Neural crest cell (in vitro differentiated cells): ENCODE data around the gene RNF225. TPM values are rescaled to one million over a fixed set of nuclear protein-coding genes. Genes with fewer than 3 reads are reported as not detected.

Experiments used
- DNase-seq: peaks from one replicate; pipeline ENCODE4 v3.0.0; 2021; ENCODE audit warnings: low read depth, mixed read lengths, low spot score
- H3K27ac Mint-ChIP-seq: one replicate; pipeline ENCODE4 v1.8.0; 2021; ENCODE audit warnings: mild to moderate bottlenecking, mixed read lengths; ENCODE audit not compliant: unreplicated experiment
- H3K27me3 Mint-ChIP-seq: 2 replicates; pipeline ENCODE4 v1.8.0; 2021; ENCODE audit warnings: low read depth, mild to moderate bottlenecking, mixed read lengths
- H3K36me3 Mint-ChIP-seq: 2 replicates; pipeline ENCODE4 v1.8.0; 2021; ENCODE audit warnings: low read depth, mild to moderate bottlenecking, mixed read lengths
- H3K4me1 Mint-ChIP-seq: 2 replicates; pipeline ENCODE4 v1.8.0; 2021; ENCODE audit warnings: mixed read lengths
- H3K4me3 Mint-ChIP-seq: one replicate; pipeline ENCODE4 v1.8.0; 2021; ENCODE audit warnings: mild to moderate bottlenecking, mixed read lengths
- H3K9me3 Mint-ChIP-seq: 2 replicates; pipeline ENCODE4 v1.8.0; 2021; ENCODE audit warnings: mixed read lengths
- CTCF ChIP-seq: fragments of 200-600 bp; sonication (generic); conservative IDR thresholded peaks from 2 replicates; pipeline ENCODE4 v1.5.0; 2021; ENCODE audit warnings: antibody characterized with exemption, mild to moderate bottlenecking
- total RNA-seq: library from RNA; stranded (reverse); gene quantifications from 2 replicates; pipeline ENCODE4 v1.2.1, GENCODE V29; 2021

The RNF225 gene
- total RNA-seq, 1 donor from 2014 or later = 1.5 TPM

DNA sequence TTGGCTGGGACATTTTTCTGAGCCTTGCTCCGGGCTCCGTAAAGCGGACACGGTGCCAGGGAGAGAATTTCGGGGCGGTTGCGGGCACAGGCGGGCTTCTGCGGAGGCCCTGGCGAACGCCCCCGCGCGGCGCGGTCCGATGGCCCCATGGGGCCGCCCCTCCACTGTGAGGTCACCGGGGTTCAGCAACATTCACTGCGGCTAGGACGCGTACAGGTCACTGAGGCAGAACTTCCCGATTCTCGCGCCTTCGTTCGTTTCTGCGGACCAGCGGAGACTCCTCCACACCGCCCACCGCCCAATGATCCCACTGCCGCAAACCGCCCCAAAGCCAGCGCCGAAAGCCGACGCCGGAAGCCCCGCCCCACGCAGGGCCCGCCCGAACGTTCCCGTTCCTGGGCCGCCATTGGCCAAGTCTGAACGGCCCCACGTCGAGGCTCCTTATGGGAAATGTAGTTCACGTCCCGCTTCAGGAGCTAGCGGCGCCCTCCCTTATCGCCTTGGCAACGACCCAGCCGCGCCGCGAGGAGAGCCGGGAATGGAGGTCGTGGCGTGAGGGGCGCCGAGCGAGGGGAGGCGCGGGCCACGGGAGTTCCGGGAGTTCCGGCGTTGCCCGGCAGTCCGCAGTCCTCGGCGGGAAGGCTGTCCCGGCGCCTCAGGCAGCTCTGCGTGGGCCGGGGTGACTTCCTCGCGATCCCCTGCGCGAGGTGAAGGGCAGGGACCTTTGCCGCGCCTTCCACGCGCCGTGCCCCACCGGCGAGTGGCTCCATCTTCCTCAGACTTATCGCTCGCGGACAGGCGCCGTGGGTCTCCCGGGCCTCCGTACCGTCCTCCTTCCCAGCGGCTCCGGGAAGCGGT is 12.9 kb downstream of the RNF225 start, which contains the start of gene ZNF584:
ZNF584 (plus strand) TSS at position 498 of the 858 bp plus-strand sequence. CDS start 499 bp downstream, outside the sequence.
- H3K4me1 Mint-ChIP-seq = peaks cover 44% of the 10 kb centered on the region
- no peak for TF ChIP-seq CTCF
- peak; percentile 93 for DNase-seq
- peak within 1 kb of the TSS; percentile 96 for H3K27ac Mint-ChIP-seq
- H3K27me3 Mint-ChIP-seq = peaks cover 12% of the 10 kb centered on the region
- no peaks in the 10 kb centered on the region for H3K9me3 Mint-ChIP-seq
- peaks cover 24% of the 10 kb centered on the region for H3K36me3 Mint-ChIP-seq
- peak within 1 kb of the TSS; percentile 100 for H3K4me3 Mint-ChIP-seq

DNA sequence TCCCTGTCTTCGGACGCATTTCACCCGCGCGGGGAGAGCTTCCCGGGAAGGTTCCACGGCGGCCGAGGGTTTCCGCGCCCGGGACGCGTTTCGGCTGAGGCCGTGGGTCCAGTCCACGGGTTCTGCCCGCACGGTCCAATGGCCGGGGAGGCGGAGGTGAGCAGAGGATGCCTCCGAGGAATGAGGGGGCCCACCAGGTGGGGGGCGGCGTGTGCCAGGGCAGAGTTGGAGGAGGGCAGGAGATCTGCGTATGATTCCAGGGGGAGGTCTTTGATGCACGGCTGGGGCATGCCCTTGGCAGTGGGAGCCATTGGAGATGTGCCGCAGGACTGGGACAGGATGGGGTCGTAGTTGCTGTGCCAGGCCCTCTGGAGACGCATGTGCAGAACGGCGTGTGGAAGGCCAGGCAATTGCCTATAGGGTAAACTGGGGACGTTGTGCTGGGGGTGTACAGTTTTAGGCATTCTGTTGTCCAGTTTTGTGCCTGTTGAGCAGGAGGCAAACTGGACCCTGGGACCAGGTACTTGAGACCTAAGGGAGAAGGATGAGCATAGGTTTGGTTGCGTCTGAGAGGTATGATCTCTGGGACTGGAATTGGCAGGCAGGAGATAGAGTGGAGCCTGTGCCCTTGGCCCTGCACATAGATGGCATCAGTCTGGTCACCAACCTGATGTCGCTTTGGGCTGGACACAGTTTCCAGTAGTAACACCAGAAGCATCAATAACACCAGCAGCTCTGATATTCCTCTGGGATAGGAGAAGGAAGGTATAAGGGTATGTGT is 13.7 kb downstream of the RNF225 start:
- H3K9me3 Mint-ChIP-seq = no peaks in the 10 kb centered on the region
- H3K36me3 Mint-ChIP-seq = peaks cover 21% of the 10 kb centered on the region
- peaks cover 39% of the 10 kb centered on the region for H3K4me1 Mint-ChIP-seq
- H3K27ac Mint-ChIP-seq = peak overlapping the region; percentile 83
- DNase-seq = no peak
- peaks cover 12% of the 10 kb centered on the region for H3K27me3 Mint-ChIP-seq
- peak overlapping the region; percentile 100 for H3K4me3 Mint-ChIP-seq
- no peak for TF ChIP-seq CTCF

- no peak overlapping the region for H3K27ac Mint-ChIP-seq
- H3K4me1 Mint-ChIP-seq = peaks cover 4% of the 10 kb centered on the region
- no peak for DNase-seq
- peaks cover 40% of the 10 kb centered on the region for H3K36me3 Mint-ChIP-seq
- H3K4me3 Mint-ChIP-seq = no peak overlapping the region
- no peaks in the 10 kb centered on the region for H3K27me3 Mint-ChIP-seq
- TF ChIP-seq CTCF = no peak
- H3K9me3 Mint-ChIP-seq = no peaks in the 10 kb centered on the region
Observed at GRCh38 chr19:58416604-58417003, 21.1 kb downstream of the RNF225 start.

DNA sequence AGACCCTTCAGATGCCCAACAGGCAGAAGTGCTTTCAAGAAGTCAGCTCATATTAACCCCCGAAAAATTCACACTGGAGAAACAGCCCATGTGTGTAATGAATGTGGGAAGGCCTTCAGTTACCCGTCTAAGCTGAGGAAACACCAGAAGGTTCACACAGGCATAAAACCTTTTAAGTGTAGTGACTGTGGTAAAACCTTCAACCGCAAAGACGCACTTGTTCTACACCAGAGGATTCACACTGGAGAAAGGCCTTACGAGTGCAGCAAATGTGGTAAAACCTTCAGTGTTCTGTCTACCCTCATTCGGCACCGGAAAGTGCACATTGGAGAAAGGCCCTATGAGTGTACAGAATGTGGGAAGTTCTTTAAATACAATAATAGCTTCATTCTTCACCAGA is 21.6 kb downstream of the RNF225 start:
- no peaks in the 10 kb centered on the region for H3K9me3 Mint-ChIP-seq
- H3K27ac Mint-ChIP-seq = no peak overlapping the region

More for the DNA sequence above, 21.6 kb downstream of the RNF225 start:
- peaks cover 42% of the 10 kb centered on the region for H3K36me3 Mint-ChIP-seq
- H3K4me3 Mint-ChIP-seq = no peak overlapping the region
- no peaks in the 10 kb centered on the region for H3K27me3 Mint-ChIP-seq
- DNase-seq = no peak
- peaks cover 4% of the 10 kb centered on the region for H3K4me1 Mint-ChIP-seq
- no peak for TF ChIP-seq CTCF
